Hepatocyte (in vitro differentiated cells): Measurements from ENCODE around the gene RMC1.

ENCODE experiments used
- EZH2 ChIP-seq: fragments of 200-600 bp; sonication (generic); IDR thresholded peaks from 2 replicates; pipeline ENCODE4 v1.6.1; 2016; ENCODE audit warnings: antibody characterized with exemption, mild to moderate bottlenecking, borderline replicate concordance
- EZH2phosphoT487 ChIP-seq: fragments of 200-600 bp; sonication (generic); IDR thresholded peaks from one replicate; pipeline ENCODE4 v1.6.1; 2018; ENCODE audit warnings: antibody characterized with exemption, mild to moderate bottlenecking, low read depth, moderate library complexity; ENCODE audit not compliant: unreplicated experiment, severe bottlenecking
- TF ChIP-seq, protein P1 (sequence below): fragments of 200-600 bp; sonication (generic); IDR thresholded peaks from 2 replicates; pipeline ENCODE4 v1.5.1; 2016; ENCODE audit warnings: antibody characterized with exemption, mild to moderate bottlenecking; ENCODE audit not compliant: poor library complexity

DNA sequence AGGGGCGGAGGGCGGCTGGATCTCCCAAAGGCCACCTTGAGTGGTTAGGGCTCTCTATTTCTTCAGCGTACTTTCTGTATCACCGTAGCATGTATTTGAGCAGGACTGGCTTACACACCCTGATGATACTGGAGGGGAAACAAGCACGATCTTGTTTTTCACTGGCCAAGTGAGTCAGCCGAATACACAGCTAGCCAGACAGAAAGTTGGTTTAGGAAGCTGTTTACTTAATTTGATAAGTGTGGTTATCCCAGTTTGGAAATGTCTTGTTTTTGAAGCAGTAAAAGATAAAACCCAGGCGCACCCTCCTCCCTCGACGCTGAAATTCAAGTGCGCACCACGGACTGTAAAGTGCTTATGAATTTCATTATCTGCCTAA lies 49.6 kb upstream of the RMC1 start:
- TF ChIP-seq, protein P1, sequence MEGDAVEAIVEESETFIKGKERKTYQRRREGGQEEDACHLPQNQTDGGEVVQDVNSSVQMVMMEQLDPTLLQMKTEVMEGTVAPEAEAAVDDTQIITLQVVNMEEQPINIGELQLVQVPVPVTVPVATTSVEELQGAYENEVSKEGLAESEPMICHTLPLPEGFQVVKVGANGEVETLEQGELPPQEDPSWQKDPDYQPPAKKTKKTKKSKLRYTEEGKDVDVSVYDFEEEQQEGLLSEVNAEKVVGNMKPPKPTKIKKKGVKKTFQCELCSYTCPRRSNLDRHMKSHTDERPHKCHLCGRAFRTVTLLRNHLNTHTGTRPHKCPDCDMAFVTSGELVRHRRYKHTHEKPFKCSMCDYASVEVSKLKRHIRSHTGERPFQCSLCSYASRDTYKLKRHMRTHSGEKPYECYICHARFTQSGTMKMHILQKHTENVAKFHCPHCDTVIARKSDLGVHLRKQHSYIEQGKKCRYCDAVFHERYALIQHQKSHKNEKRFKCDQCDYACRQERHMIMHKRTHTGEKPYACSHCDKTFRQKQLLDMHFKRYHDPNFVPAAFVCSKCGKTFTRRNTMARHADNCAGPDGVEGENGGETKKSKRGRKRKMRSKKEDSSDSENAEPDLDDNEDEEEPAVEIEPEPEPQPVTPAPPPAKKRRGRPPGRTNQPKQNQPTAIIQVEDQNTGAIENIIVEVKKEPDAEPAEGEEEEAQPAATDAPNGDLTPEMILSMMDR = no peak
- TF ChIP-seq EZH2 (no peak), EZH2phosphoT487 (no peak)
